ENCODE results near the gene TACC2. TPM values are rescaled to one million over a fixed set of nuclear protein-coding genes. Genes with fewer than 3 reads are reported as not detected.
"Not testable (repeated sequence)": the region's sequence is repeated elsewhere in the genome, so short reads cannot be mapped to it uniquely, and the experiment has no call there.

The TACC2 gene
- total and polyA plus RNA-seq, 9 of the 15 experiments (the other 6 are each of a cell fraction or from before 2014, with no cell fraction given) = under 0.01 to 0.35 (median 0.03) TPM; not detected in 6

- H3K9me1 ChIP-seq (ENCODE audit: control insufficient read depth, insufficient read depth, low read length); H2AFZ ChIP-seq (ENCODE audit: low read depth, low read length); H3K36me3 ChIP-seq (ENCODE audit: control insufficient read depth, insufficient read depth, low read length); H3K27ac ChIP-seq (ENCODE audit: extremely low read depth, low read depth, low read length); H3K4me2 ChIP-seq (ENCODE audit: insufficient read depth, low read length); H3K9ac ChIP-seq (ENCODE audit: insufficient read depth in 1 of 2, low read depth in 2 of 2, low read length in 2 of 2); BruUV-seq (replicated peaks); H4K20me1 ChIP-seq (replicated peaks; ENCODE audit: control insufficient read depth, insufficient read depth, low read length); H3K4me3 ChIP-seq; H3K9me3 ChIP-seq (replicated peaks; ENCODE audit: control insufficient read depth, insufficient read depth, low read depth, low read length); ATAC-seq; in situ Hi-C loops (cut with MboI); POLR2A ChIA-PET; DNase-seq (ENCODE audit: extremely low read depth in 1 of 4, low spot score in 3 of 4); FAIRE-seq; intact Hi-C loops (cut with micrococcal nuclease); CTCF ChIA-PET (ENCODE audit: low intra/inter-chr PET ratio); H3K4me1 ChIP-seq (replicated peaks in 1 of 2; ENCODE audit: control insufficient read depth in 2 of 2, insufficient read depth in 2 of 2, low read length in 2 of 2); H3K79me2 ChIP-seq (ENCODE audit: control insufficient read depth, insufficient read depth, low read length): not testable (repeated sequence)
- TF ChIP-seq ZNF146 (CRISPR knock-in tag; IDR thresholded peaks at IDR 0.05; ENCODE audit: unreplicated experiment) = peak; percentile 62
- 29% methylated on average over 6 of the region's 7 CpGs for WGBS (ENCODE audit: insufficient coverage, low coverage, missing lambda C conversion rate)
- H3K27me3 ChIP-seq (ENCODE audit: control insufficient read depth in 2 of 2, insufficient read depth in 2 of 2, low read length in 2 of 2) = peaks cover 9 to 14% of the 10 kb centered on the region in 2 experiments; a peak in 4 of 5 replicates
Measured at GRCh38 chr10:122023257-122023656, 34.3 kb downstream of the TACC2 start.

- in situ Hi-C loops (cut with MboI) = no loop called here
- TF ChIP-seq BRCA1 (IDR thresholded peaks at IDR 0.05) (no peak), BRCA1 (CRISPR knock-in tag; IDR thresholded peaks at IDR 0.05) (no peak), PRMT5 (CRISPR knock-in tag; IDR thresholded peaks at IDR 0.05) (no peak), RB1 (IDR thresholded peaks at IDR 0.05; ENCODE audit: low read depth) (no peak), GTF2A2 (tag; IDR thresholded peaks at IDR 0.05) (no peak), TCF3 (CRISPR knock-in tag; IDR thresholded peaks at IDR 0.05) (no peak), CTCF (IDR thresholded peaks at IDR 0.05 in 2 of 3, conservative IDR thresholded peaks at IDR 0.05 in 1 of 3; ENCODE audit: insufficient read depth in 2 of 3, low read depth in 1 of 3, low read length in 3 of 3) (0 out of 6 replicates have a peak, but pooled peaks of 1 of the 3 experiments have one; percentile 1), HDAC1 (IDR thresholded peaks at IDR 0.05) (no peak), RAD21 (CRISPR knock-in tag; conservative IDR thresholded peaks at IDR 0.05 in 1 of 2, IDR thresholded peaks at IDR 0.05 in 1 of 2) (peak in 1 of 2 experiments; percentile 15; a peak in 1 of 4 replicates), SRF (CRISPR knock-in tag; IDR thresholded peaks at IDR 0.05) (no peak)
- no peak overlapping the region for H2AFZ ChIP-seq (ENCODE audit: low read depth, low read length)
- ChIA-PET POLR2A (no interaction called here), CTCF (ENCODE audit: low intra/inter-chr PET ratio) (no interaction called here)
- no peak overlapping the region for H3K9ac ChIP-seq (ENCODE audit: insufficient read depth in 1 of 2, low read depth in 2 of 2, low read length in 2 of 2)
- no peak overlapping the region for H3K4me2 ChIP-seq (ENCODE audit: insufficient read depth, low read length)
- no TSS peak for BruUV-seq (replicated peaks)
- H3K9me3 ChIP-seq (replicated peaks; ENCODE audit: control insufficient read depth, insufficient read depth, low read depth, low read length) = no peaks in the 10 kb centered on the region
- intact Hi-C loops (cut with micrococcal nuclease) = no loop called here
- no peaks in the 10 kb centered on the region for H3K9me1 ChIP-seq (ENCODE audit: control insufficient read depth, insufficient read depth, low read length)
- H3K79me2 ChIP-seq (ENCODE audit: control insufficient read depth, insufficient read depth, low read length) = no peaks in the 10 kb centered on the region
- ATAC-seq = no peak
- DNase-seq (ENCODE audit: extremely low read depth in 1 of 4, low spot score in 3 of 4) = no peak
- WGBS (ENCODE audit: insufficient coverage, low coverage, missing lambda C conversion rate) = 0% methylated on average over 8 of the region's 8 CpGs
- no peak for FAIRE-seq
- no peaks in the 10 kb centered on the region for H3K36me3 ChIP-seq (ENCODE audit: control insufficient read depth, insufficient read depth, low read length)
- H3K27ac ChIP-seq (ENCODE audit: extremely low read depth, low read depth, low read length) = no peak overlapping the region
- no peaks in the 10 kb centered on the region for H4K20me1 ChIP-seq (replicated peaks; ENCODE audit: control insufficient read depth, insufficient read depth, low read length)
- H3K4me3 ChIP-seq = no peak overlapping the region
- no peaks in the 10 kb centered on the region for H3K4me1 ChIP-seq (replicated peaks in 1 of 2; ENCODE audit: control insufficient read depth in 2 of 2, insufficient read depth in 2 of 2, low read length in 2 of 2)
- H3K27me3 ChIP-seq (ENCODE audit: control insufficient read depth in 2 of 2, insufficient read depth in 2 of 2, low read length in 2 of 2) = peaks cover 0 to 11% of the 10 kb centered on the region in 2 experiments; a peak in 2 of 5 replicates
Measured at GRCh38 chr10:122029499-122030199, 40.7 kb downstream of the TACC2 start.
